Esophagus squamous epithelium (tissue), 4 donors: ENCODE data around the gene PTPRN2.

ENCODE experiments used
- CTCF ChIP-seq, 6 experiments: fragments of 450-650 bp in 4 of 6; fragments of 200-600 bp in 2 of 6; sonication (generic) in 2 of 6; IDR thresholded peaks; one replicate each; pipeline ENCODE4 v1.5.1; 2016 to 2019; ENCODE audit warnings: antibody characterized with exemption in 6 of 6, mild to moderate bottlenecking in 4 of 6, moderate library complexity in 4 of 6
- POLR2A ChIP-seq, 4 donors: fragments of 450-650 bp; IDR thresholded peaks; one replicate each; pipeline ENCODE4 v1.6.1; 2017; ENCODE audit warnings: antibody characterized with exemption in 4 of 4, mild to moderate bottlenecking in 4 of 4, moderate library complexity in 3 of 4

- no peak for TF ChIP-seq CTCF (IDR thresholded peaks at IDR 0.05)
- no peak for TF ChIP-seq POLR2A (IDR thresholded peaks at IDR 0.05)
These were observed 770.9 kb downstream of the PTPRN2 start for GRCh38 chr7:157816526-157817250.
